ENCODE measurements around the gene NUP43.
"Not testable (repeated sequence)": the region's sequence is repeated elsewhere in the genome, so short reads cannot be mapped to it uniquely, and the experiment has no call there.

NUP43 gene

DNA sequence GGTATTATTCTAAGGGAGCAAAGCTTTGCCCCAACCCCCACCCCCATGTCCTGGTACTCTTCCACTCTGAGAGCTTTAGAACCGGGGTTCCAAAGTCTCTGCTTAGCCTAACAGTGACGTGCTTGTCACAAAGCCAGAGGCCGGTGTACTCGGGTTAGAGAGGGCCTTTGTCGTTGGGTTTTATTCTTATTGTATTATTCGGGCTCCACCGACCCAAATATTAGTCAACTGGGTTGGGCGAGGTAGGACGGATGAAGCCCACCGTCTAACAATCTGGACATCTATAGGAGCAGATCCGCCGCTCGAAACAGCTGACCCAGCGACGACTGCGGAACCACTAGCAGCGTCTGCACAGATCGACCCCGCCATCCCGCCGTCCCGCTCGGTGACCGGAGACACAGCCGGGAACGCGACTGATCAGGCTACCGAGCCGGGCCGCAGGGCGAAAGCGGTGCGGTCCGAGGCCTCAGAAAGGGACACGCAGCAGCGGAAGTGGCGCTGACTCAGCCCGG is 2.8 kb upstream of the NUP43 start:
- in situ Hi-C loops (cut with MboI; ENCODE audit: low sequenced_read_pairs), result not testable (repeated sequence)

GRCh38 chr6:149745252-149745651 is 1.1 kb downstream of the NUP43 start:
- in situ Hi-C loops (cut with MboI; ENCODE audit: low sequenced_read_pairs), result not testable (repeated sequence)

GRCh38 chr6:149734915-149735314 is 11.4 kb downstream of the NUP43 start:
- in situ Hi-C loops (cut with MboI; ENCODE audit: low sequenced_read_pairs), result no loop called here

- in situ Hi-C loops (cut with MboI; ENCODE audit: low sequenced_read_pairs), result no loop called here
These were observed 13.1 kb downstream of the NUP43 start for GRCh38 chr6:149733089-149733720.

DNA sequence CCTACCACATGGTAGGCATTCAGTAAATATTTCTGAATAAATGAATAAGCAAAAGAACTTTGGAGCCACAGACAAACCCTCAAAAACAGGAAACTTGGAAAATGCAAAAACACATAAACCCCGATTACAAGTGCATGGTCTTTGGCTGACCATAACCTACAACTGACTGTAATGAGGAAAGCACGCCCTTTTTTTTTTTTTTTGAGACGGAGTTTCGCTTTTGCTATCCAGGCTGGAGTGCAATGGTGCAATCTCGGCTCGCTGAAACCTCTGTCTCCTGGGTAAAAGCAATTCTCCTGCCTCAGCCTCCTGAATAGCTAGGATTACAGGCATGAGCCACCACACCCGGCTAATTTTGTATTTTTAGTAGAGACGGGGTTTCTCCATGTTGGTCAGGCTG is 16.5 kb downstream of the NUP43 start:
- in situ Hi-C loops (cut with MboI; ENCODE audit: low sequenced_read_pairs), result no loop called here

DNA sequence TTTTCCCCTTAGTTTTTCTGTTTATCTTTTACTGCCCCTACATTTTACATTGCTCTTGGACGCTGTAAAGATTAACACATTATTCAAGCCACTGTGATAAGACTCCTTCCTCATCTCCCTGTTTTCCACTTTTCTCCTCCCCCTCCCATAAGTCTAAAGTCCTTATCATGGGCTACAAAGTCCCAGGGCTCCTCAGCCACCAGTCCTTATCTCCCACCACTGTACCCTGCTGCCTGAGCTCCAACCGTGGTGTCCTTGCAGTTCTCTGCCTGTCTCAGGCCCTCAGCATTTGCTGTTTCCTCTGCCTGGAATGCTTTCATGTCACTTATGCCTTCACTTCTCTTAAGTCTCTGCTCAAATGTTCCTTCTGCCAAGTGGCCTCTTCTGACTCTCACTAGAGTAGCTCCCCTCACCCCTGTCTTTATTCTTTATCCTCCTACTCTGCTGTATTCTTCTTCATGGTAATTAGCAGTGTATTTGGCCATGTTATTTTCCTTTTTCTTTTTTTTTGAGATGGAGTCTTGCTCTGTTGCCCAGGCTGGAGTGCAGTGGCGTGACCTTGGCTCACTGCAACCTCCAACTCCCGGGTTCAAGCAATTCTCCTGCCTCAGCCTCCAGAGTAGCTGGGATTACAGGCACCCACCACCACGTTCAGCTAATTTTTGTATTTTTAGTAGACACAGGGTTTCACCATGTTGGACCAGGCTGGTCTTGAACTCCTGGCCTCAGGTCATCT is 17.7 kb downstream of the NUP43 start:
- in situ Hi-C loops (cut with MboI; ENCODE audit: low sequenced_read_pairs), result no loop called here

GRCh38 chr6:149727793-149728498 is 18.4 kb downstream of the NUP43 start:
- in situ Hi-C loops (cut with MboI; ENCODE audit: low sequenced_read_pairs), result no loop called here

GRCh38 chr6:149725785-149726184 is 20.5 kb downstream of the NUP43 start:
- in situ Hi-C loops (cut with MboI; ENCODE audit: low sequenced_read_pairs), result no loop called here

GRCh38 chr6:149723771-149724417 is 22.4 kb downstream of the NUP43 start:
- in situ Hi-C loops (cut with MboI; ENCODE audit: low sequenced_read_pairs), result no loop called here

DNA sequence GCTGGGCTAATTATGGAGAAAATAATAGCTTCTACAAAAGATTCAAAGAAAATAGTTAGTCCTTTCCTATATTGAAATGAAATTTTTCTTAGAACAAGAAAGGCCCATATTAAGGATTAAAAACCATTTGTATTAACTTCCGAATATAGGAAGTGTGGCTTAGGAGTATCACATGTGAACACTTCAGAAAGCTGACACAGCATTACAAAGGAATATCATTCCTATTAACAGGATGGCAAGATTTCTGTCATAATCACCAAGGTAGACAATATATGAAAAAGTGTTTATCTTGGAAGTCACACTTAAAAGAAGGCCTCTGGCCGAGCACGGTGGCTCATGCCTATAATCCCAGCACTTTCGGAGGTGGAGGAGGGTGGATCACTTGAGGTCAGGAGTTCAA is 23.1 kb downstream of the NUP43 start:
- in situ Hi-C loops (cut with MboI; ENCODE audit: low sequenced_read_pairs), result no loop called here

DNA sequence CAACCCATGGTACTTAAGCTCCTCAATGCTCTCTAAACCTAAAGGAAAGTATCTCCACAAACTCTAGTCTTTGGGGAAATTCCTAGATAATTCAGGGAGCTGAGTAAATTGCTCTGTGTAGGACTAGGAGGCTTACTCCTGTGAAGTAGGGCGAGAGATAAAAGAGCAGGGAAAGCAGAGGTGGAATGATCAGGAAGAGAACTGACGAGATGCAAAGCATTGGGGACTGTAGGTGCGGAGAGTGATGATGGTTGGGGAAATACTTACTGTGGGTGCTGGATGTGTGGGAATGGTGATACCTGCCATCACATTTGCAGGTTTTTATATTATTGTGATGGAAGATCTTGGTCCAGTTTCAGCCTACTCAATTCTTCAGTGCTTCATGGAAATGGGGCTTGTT is 26.8 kb downstream of the NUP43 start:
- in situ Hi-C loops (cut with MboI; ENCODE audit: low sequenced_read_pairs), result no loop called here

GRCh38 chr6:149717588-149718458 is 28.5 kb downstream of the NUP43 start, which contains the start of gene LATS1:
Gene LATS1, minus strand, starts transcription at chr6:149718101. Its CDS starts 15,975 bp downstream, at chr6:149702126.
- in situ Hi-C loops (cut with MboI; ENCODE audit: low sequenced_read_pairs), result no loop called here

DNA sequence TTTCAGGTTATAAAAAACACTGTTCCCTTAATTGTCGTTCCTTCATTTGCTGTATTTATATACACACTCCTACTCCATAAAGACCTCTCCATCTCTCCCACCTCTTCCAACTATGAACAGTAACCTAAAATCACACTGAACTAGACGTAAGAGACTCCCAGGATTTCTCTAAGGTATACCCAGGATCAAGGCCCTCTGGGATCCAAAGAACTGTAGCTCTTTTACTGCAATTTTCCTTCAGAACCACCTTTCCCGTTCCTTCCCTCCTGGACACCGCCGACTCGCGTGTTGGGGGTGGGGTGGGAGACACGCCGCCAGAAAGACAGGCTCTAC is 29.1 kb downstream of the NUP43 start:
- in situ Hi-C loops (cut with MboI; ENCODE audit: low sequenced_read_pairs), result no loop called here

DNA sequence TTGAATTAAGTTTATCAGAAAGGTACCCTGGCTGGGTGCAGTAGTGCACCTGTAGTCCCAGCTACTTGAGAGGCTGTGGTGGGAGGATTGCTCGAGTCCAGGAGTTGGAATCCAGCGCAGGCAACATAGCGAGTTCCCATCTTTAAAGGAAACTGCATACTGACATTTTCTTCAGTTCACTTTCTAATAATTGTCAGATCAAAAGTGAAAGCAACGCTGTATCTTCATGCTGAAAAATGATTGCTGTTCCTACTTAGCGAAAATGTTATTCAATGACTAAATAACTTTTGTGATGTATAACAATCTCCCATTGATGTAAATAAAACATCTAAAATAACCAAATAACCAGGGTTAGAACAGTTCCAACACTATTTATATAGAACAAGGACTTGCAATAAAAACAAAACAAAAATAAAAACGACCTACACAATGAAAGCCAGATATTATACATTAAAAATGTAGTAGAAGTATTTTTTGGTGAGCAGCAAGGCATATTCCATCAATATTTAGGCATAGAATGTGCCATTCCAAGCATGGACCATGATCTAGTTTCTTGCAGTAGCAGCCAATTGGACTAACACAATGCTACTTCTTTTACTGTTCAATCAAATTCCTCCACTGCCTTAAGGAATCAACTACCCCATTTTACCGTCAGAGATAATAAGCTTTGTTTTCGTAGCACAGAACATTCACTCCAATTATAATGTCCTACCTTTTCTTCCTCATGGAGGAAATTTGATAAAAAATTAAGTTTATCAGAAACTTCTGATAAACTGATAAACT is 30.0 kb downstream of the NUP43 start:
- in situ Hi-C loops (cut with MboI; ENCODE audit: low sequenced_read_pairs), result no loop called here

- in situ Hi-C loops (cut with MboI; ENCODE audit: low sequenced_read_pairs), result no loop called here
These were observed 31.9 kb downstream of the NUP43 start for GRCh38 chr6:149714442-149714841.

- in situ Hi-C loops (cut with MboI; ENCODE audit: low sequenced_read_pairs), result no loop called here
These were observed 34.6 kb downstream of the NUP43 start for GRCh38 chr6:149711711-149712110.

DNA sequence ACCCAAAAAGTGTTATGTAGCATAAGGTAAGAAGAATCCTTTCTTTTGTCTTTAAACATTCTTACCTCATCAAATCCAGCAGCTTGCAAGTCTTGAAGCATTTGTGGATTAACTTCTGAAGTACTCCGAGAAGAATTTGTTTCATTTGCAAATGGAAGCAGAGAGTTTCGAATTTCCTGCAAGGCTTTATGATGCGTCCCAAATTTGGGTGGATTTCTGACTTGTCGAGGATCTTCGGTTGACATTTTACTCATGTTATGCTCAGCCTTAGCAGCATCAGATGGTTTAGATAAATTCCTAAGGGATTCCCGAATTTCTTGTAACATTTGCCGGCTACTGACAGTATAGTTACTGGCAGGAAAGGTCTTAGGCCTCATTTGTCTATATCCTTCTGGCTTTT is 44.6 kb downstream of the NUP43 start:
- in situ Hi-C loops (cut with MboI; ENCODE audit: low sequenced_read_pairs), result no loop called here

DNA sequence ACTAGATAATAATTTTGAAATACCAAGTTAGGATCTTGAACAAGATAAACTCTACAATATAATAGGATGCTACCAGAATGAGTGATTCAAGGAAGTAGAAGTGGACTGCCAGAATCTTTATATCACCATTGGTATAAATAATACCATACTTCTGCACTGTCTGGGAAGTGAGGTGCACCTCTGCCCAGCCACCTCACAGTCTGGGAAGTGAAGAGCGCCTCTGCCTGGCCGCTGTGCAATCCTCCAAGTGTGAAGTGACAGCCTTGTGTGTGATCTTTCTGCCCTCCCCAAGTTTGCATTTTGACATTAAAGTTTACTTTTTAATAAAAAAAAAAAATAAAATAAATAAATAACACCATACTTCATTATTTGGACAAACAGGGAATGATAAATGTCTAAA is 47.2 kb downstream of the NUP43 start:
- in situ Hi-C loops (cut with MboI; ENCODE audit: low sequenced_read_pairs), result no loop called here

DNA sequence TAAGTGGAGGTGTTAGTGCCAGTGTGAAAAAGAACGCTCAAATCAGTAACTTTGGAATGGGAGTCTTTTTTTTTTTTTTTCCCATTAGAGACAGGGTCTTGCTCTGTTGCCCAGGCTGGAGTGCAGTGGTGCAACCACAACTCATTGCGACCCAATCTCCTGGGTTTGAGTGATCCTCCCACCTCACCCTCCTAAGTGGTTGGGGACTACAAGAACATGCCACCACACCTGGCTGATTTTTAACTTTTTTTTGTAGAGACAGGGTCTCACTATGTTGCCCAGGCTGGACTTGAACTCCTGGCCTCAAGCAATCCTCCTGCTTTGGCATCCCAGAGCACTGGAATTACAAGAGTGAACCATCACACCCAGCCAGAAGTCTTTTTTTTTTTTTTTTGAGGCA is 48.2 kb downstream of the NUP43 start:
- in situ Hi-C loops (cut with MboI; ENCODE audit: low sequenced_read_pairs), result no loop called here

- in situ Hi-C loops (cut with MboI; ENCODE audit: low sequenced_read_pairs), result no loop called here
These were observed 49.4 kb downstream of the NUP43 start for GRCh38 chr6:149696901-149697300.
